BJ (cell line): Measurements from ENCODE around the gene MAB21L4. TPM values are rescaled to one million over a fixed set of nuclear protein-coding genes. Genes with fewer than 3 reads are reported as not detected.

Experiments
- CTCF ChIA-PET: fragments of 350-600 bp; formaldehyde crosslinking; extraction: SDS; loops from one replicate; lab custom pipeline; 2021; ENCODE audit warnings: antibody characterized with exemption, inconsistent platforms; lab: Yijun Ruan, JAX
- POLR2A ChIA-PET: fragments of 300-600 bp; sonication (Branson Sonifier 250); formaldehyde crosslinking; extraction: SDS; loops from one replicate; lab custom pipeline; 2021; ENCODE audit warnings: antibody characterized with exemption; lab: Charles Lee
- DNase-seq: peaks from one replicate; pipeline ENCODE4 v3.0.0-alpha.2; 2011; ENCODE audit warnings: low read depth
- H3K27me3 ChIP-seq: 2 replicates; pipeline ENCODE4 v1.6.0; 2011; ENCODE audit warnings: low read length; ENCODE audit not compliant: control insufficient read depth, insufficient read depth
- H3K36me3 ChIP-seq: 2 replicates; pipeline ENCODE4 v1.5.1; 2011; ENCODE audit warnings: low read length; ENCODE audit not compliant: control insufficient read depth, insufficient read depth
- H3K4me3 ChIP-seq: 2 replicates; pipeline ENCODE4 v1.5.1; 2011; ENCODE audit warnings: low read depth, mild to moderate bottlenecking, control low read depth, low read length
- CTCF ChIP-seq: IDR thresholded peaks from 2 replicates; pipeline ENCODE4 v1.5.1; 2011; ENCODE audit warnings: low read depth, mild to moderate bottlenecking, control low read depth, inconsistent platforms, low read length, moderate library complexity; ENCODE audit not compliant: insufficient read depth
- polyA plus RNA-seq: library from polyadenylated mRNA; depleted of rRNA; stranded (reverse); fragments of >200 nt; gene quantifications from 2 replicates; pipeline ENCODE4 v1.2.3, GENCODE V29; 2011

Gene MAB21L4
- polyA plus RNA-seq, 1 experiment = not detected

DNA sequence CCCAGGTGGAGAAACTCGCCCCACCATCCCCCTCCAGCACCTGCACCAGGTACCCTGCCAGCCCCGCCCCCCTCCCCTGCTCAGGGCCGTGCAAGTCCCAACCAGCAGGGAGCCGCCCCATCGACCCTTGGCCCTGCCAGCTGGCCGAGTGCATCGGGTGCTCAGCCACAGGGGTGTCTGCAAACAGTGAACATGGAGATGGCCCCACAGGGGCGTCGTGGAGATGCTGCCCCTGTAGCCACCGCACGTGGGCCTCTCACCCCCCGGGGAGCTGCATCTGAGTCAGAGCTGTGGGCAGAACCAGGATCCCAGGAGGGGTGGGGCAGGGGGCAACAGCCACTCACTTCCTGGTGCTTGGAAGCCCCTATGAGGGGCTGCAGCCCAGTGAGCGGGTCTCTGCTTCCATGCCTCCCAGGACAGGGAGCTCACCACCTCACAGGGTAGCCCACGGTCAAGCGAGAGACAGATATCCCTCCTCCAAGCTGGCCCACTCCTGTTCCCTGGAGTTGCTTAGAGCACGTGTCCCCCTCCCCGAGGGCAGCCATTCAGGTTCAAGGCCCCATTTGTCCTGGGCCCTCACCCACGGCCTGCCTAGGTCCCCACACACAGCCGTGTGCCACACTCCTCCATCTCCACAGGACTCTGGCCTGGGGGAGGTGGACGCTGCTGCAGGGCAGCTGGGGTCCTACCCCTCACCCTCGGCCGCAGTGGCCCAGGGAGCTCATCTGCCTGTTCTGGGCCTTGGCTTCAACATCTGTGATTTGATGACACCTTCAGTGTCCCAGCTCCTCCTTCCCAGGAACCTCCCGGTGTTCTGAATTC is 1.1 kb upstream of the MAB21L4 start:
- POLR2A ChIA-PET = no interaction called here
- no peaks in the 10 kb centered on the region for H3K36me3 ChIP-seq
- DNase-seq = no peak

DNA sequence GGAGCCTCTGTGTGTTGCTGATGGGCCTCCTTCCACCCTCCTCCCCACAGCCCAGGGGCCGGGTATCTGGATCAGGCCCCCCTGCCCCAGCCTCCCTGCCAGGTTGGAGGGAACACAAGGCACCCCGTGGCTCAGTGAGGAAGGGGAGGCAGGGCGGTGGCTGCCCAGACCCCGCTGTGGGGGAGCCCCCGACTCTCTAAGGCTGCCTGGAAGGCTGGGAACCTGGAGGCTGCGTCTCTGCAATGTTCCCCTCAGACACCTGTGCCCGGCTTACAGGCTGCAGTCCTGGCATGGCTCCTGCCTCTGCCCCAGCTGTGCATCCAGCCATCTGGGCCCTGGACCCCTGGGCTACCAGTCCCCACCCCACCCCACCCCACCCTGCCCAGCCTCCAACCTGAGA is 438 bp upstream of the MAB21L4 start:
- no peak for TF ChIP-seq CTCF
- ChIA-PET CTCF (no interaction called here), POLR2A (no interaction called here)
- no peak for DNase-seq
- Histone ChIP-seq H3K36me3 (no peaks in the 10 kb centered on the region), H3K4me3 (no peak overlapping the region), H3K27me3 (no peaks in the 10 kb centered on the region)

More for the DNA sequence above, 1.1 kb upstream of the MAB21L4 start:
- CTCF ChIA-PET = interaction anchor here (1.8 kb wide), 1 partner anchor 18 kb away, joined by 8 read pairs; no protein-coding TSS in a partner anchor
- TF ChIP-seq CTCF = no peak
- H3K27me3 ChIP-seq = 0 out of 2 replicates have a peak, but pooled peaks cover 2% of the 10 kb centered on the region
- H3K4me3 ChIP-seq = no peak overlapping the region

DNA sequence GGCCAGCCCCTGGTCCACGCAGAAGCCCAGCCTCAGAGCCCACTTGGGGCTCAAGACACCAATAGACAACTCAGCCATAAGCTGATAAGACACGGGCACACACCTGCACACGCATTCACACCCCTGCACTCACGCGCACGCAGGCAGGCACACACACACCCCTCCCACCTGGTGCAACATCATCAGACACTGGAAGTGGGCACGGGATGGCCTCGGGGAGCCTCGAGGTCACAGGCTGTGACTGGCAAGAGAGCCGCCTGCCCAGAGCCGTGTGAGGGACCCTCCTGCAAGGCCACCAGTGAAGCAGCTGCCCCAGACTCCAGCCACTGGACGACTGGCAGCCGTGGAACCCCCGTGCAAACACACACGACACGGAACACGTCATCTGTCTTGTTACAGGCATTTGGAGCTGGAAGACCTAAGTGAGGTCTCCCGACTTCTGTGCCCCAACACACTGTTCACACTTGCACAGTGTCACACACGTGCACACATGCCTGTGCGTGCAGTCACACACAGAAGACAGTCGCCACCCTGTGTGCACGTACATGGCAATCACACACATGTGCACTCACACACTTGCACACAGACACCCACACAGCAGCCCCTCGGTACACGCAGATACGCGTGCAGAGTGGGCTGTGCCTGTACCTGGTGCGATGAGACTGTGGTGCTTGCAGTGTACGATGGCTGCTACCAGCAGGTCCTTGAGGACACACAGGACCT is 959 bp downstream of the MAB21L4 start:
- DNase-seq = no peak
- Histone ChIP-seq H3K36me3 (no peaks in the 10 kb centered on the region), H3K4me3 (no peak overlapping the region), H3K27me3 (no peaks in the 10 kb centered on the region)
- TF ChIP-seq CTCF = no peak
- ChIA-PET CTCF (no interaction called here), POLR2A (no interaction called here)

- ChIA-PET POLR2A (no interaction called here), CTCF (interaction anchor here (0.7 kb wide), 1 partner anchor 21 kb away, joined by 3 read pairs; no protein-coding TSS in a partner anchor)
- Histone ChIP-seq H3K4me3 (no peak overlapping the region), H3K27me3 (no peaks in the 10 kb centered on the region), H3K36me3 (no peaks in the 10 kb centered on the region)
- no peak for TF ChIP-seq CTCF
- no peak for DNase-seq
Observed at GRCh38 chr2:240894006-240894405, 1.9 kb downstream of the MAB21L4 start.

- H3K27me3 ChIP-seq = no peaks in the 10 kb centered on the region
- ChIA-PET POLR2A (no interaction called here), CTCF (interaction anchor here (4.6 kb wide), 1 partner anchor 21 kb away, joined by 21 read pairs; no protein-coding TSS in a partner anchor)
Observed at GRCh38 chr2:240893363-240893844, 2.6 kb downstream of the MAB21L4 start.

More at GRCh38 chr2:240893363-240893844, 2.6 kb downstream of the MAB21L4 start:
- no peak for TF ChIP-seq CTCF
- H3K4me3 ChIP-seq = no peak overlapping the region
- no peaks in the 10 kb centered on the region for H3K36me3 ChIP-seq
- DNase-seq = no peak
